NT2/D1 (cell line): ENCODE results near the gene UBE2O.

ENCODE experiments used
- YY1 ChIP-seq: IDR thresholded peaks from 2 replicates; pipeline ENCODE4 v1.6.1; 2011; ENCODE audit not compliant: insufficient read length, insufficient read depth
- ZNF274 ChIP-seq: IDR thresholded peaks from 2 replicates; pipeline ENCODE4 v1.6.1; 2011; ENCODE audit warnings: mild to moderate bottlenecking, low read depth, low read length

DNA sequence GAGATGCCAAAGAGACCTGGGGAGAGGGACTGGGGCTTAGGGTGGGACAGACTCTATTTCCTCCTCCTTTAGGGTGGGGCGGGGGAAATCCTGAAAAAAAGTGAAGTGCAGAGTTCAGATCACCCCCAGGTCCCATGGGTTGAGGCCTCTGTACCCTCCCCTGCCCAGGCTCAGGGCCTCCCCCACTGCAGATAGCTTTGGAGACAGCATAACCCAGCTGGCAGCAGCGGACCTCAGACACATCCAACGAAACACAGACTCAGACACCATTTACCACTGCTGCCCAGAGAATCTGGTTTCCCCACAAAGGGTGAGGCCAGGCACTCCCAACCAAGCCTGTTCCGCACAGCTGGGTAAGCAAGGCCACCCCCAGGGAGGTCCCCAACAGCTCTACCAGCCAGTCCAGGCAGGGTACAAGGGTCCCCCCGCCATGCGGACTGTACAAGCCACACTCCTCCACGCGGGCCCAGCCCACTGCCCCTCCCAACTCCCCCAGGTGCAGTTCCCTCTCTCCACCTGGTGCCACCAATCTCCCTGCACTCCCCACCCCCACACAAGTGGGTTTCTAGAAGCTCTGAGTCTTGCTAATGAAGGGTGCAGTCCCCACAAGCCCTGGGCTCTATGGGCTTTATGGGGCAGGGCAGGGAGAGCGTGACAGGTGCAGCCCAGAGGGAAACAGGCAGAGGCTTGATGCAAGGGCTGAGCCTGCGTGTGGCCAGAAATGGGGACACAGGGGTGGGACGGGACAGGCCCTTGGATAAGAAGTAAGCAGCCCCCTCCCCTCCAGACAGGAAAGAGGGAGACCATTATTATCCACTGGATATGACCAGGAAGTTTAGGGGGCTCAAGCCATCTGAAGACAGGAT lies 39.4 kb upstream of the UBE2O start:
- no peak for TF ChIP-seq ZNF274
- no peak for TF ChIP-seq YY1
